WTC11 (cell line): ENCODE measurements around the gene PKP4. TPM values are rescaled to one million over a fixed set of nuclear protein-coding genes. Genes with fewer than 3 reads are reported as not detected.

ENCODE experiments used
- ATAC-seq: fragments of 200-7000 bp; cut with Tn5 transposase; 2 replicates; pipeline ENCODE4 v1.10.0; 2021; ENCODE audit warnings: mild to moderate bottlenecking, moderate library complexity
- CTCF ChIA-PET: fragments of 300-600 bp; sonication (Branson Sonifier 250); formaldehyde crosslinking; loops from one replicate; lab custom pipeline; 2021; ENCODE audit warnings: antibody characterized with exemption; lab: Charles Lee
- POLR2A ChIA-PET: fragments of 350-600 bp; sonication (Branson Sonifier 250); formaldehyde crosslinking; loops from one replicate; lab custom pipeline; 2021; ENCODE audit warnings: antibody characterized with exemption; lab: Charles Lee
- DNase-seq: peaks from one replicate; pipeline ENCODE4 v3.0.0; 2021; ENCODE audit warnings: low spot score
- H3K27ac Mint-ChIP-seq: 2 replicates; pipeline ENCODE4 v1.8.0; 2021; ENCODE audit warnings: mixed read lengths
- H3K27me3 Mint-ChIP-seq: 2 replicates; pipeline ENCODE4 v1.8.0; 2021; ENCODE audit warnings: low read depth, mild to moderate bottlenecking, moderate library complexity, mixed read lengths
- H3K36me3 Mint-ChIP-seq: 2 replicates; pipeline ENCODE4 v1.8.0; 2021; ENCODE audit warnings: mixed read lengths
- H3K4me1 Mint-ChIP-seq: 2 replicates; pipeline ENCODE4 v1.8.0; 2022; ENCODE audit warnings: mixed read lengths
- H3K4me3 Mint-ChIP-seq: 2 replicates; pipeline ENCODE4 v1.8.0; 2021; ENCODE audit warnings: mild to moderate bottlenecking, moderate library complexity, mixed read lengths
- H3K9me3 Mint-ChIP-seq: 2 replicates; pipeline ENCODE4 v1.8.0; 2021; ENCODE audit warnings: mixed read lengths
- ATF6 ChIP-seq: sonication (generic); formaldehyde crosslinking; IDR thresholded peaks from 2 replicates; pipeline ENCODE4 v1.8.1; 2023; ENCODE audit warnings: mild to moderate bottlenecking, missing genetic modification reagents
- EMX1 ChIP-seq: fragments of 250-450 bp; sonication (Bioruptor Pico); IDR thresholded peaks from 2 replicates; pipeline ENCODE4 v1.8.0; 2021; ENCODE audit warnings: mild to moderate bottlenecking
- GRHL2 ChIP-seq: fragments of 250-450 bp; sonication (Bioruptor Pico); IDR thresholded peaks from 2 replicates; pipeline ENCODE4 v1.8.0; 2022; ENCODE audit warnings: mild to moderate bottlenecking, moderate library complexity; ENCODE audit not compliant: insufficient replicate concordance, severe bottlenecking
- MYBL2 ChIP-seq: sonication (generic); formaldehyde crosslinking; IDR thresholded peaks from 2 replicates; pipeline ENCODE4 v1.8.1; 2023; ENCODE audit warnings: mild to moderate bottlenecking, moderate library complexity, missing genetic modification reagents
- PREB ChIP-seq: sonication (generic); formaldehyde crosslinking; IDR thresholded peaks from 2 replicates; pipeline ENCODE4 v1.8.1; 2022; ENCODE audit warnings: mild to moderate bottlenecking, missing genetic modification reagents, moderate library complexity, borderline replicate concordance
- RELA ChIP-seq: sonication (generic); formaldehyde crosslinking; IDR thresholded peaks from 2 replicates; pipeline ENCODE4 v1.8.1; 2022; ENCODE audit warnings: missing genetic modification reagents, mild to moderate bottlenecking, borderline replicate concordance
- ZBTB21 ChIP-seq: sonication (generic); formaldehyde crosslinking; IDR thresholded peaks from 2 replicates; pipeline ENCODE4 v1.8.1; 2023; ENCODE audit warnings: mild to moderate bottlenecking, missing genetic modification reagents, borderline replicate concordance
- ZNF281 ChIP-seq: sonication (generic); formaldehyde crosslinking; IDR thresholded peaks from 2 replicates; pipeline ENCODE4 v1.8.0; 2023; ENCODE audit warnings: mild to moderate bottlenecking, missing genetic modification reagents
- ZNF425 ChIP-seq: fragments of 250-450 bp; sonication (Bioruptor Pico); conservative IDR thresholded peaks from 2 replicates; pipeline ENCODE4 v1.9.0; 2021; ENCODE audit warnings: mild to moderate bottlenecking
- ZNF671 ChIP-seq: fragments of 250-450 bp; sonication (Bioruptor Pico); IDR thresholded peaks from 2 replicates; pipeline ENCODE4 v1.8.0; 2021; ENCODE audit warnings: mild to moderate bottlenecking
- total RNA-seq: library from RNA; stranded (reverse); gene quantifications from 3 replicates; pipeline ENCODE4 v1.2.3, GENCODE V29; 2021
- TF ChIP-seq, protein P1 (sequence below): sonication (generic); formaldehyde crosslinking; IDR thresholded peaks from 2 replicates; pipeline ENCODE4 v1.8.0; 2022; ENCODE audit warnings: mild to moderate bottlenecking, missing genetic modification reagents
- TF ChIP-seq, protein P2 (sequence below): fragments of 250-450 bp; sonication (Bioruptor Pico); IDR thresholded peaks from 2 replicates; pipeline ENCODE4 v1.9.0; 2021; ENCODE audit warnings: mild to moderate bottlenecking, borderline replicate concordance
- TF ChIP-seq, protein P3 (sequence below): fragments of 250-450 bp; sonication (Bioruptor Pico); IDR thresholded peaks from 2 replicates; pipeline ENCODE4 v2.1.2; 2022; ENCODE audit warnings: mild to moderate bottlenecking, moderate library complexity

PKP4 gene
- total RNA-seq, 1 experiment from 2014 or later = 78.9 TPM

DNA sequence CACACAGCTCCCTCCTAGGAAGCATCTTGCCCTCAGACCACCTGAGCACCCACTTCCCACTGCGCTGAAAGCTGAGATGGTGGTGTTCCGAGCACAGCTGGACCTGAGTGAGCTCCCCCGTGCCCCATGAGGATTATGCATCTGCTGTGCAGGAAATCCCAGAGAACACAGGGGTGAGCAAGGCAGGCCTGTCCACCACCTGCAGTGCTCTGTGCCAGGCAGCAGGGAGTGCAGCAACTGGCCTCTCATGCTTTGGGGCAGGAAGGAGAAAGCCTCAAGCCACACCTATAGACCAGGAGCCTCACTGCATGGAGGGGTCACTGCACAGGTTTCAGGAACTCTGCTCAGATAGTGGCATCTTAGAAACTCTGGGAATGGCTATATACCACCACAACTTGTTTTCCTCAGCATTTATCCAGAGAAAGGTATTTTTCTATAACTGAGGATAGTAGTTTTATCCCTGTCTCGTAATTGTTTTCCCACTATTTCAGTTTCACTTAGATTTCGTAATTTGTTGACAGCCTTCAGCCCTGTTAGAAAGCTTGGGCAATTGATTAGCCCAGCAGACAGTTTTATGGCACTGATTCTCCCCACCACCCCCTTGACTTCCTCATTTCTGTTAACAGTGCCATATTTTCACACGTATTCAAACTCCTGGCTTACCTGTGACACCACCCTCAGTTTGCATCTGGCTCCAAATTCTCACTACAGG is 194.1 kb downstream of the PKP4 start:
- CTCF ChIA-PET = interaction anchor here (1.0 to 2.4 kb wide), 2 partner anchors 95 to 513 kb away, joined by 3 to 6 read pairs; no protein-coding TSS in a partner anchor
- ATAC-seq (peak; percentile 77), DNase-seq (no peak)
- Mint-ChIP-seq H3K9me3 (no peaks in the 10 kb centered on the region), H3K36me3 (no peaks in the 10 kb centered on the region), H3K4me1 (no peaks in the 10 kb centered on the region), H3K27me3 (no peaks in the 10 kb centered on the region), H3K27ac (no peak overlapping the region), H3K4me3 (no peak overlapping the region)
- POLR2A ChIA-PET = no interaction called here
- TF ChIP-seq, protein P1, sequence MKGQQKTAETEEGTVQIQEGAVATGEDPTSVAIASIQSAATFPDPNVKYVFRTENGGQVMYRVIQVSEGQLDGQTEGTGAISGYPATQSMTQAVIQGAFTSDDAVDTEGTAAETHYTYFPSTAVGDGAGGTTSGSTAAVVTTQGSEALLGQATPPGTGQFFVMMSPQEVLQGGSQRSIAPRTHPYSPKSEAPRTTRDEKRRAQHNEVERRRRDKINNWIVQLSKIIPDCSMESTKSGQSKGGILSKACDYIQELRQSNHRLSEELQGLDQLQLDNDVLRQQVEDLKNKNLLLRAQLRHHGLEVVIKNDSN (CRISPR knock-in tag) = no peak
- no peak for TF ChIP-seq ATF6
- TF ChIP-seq, protein P2, sequence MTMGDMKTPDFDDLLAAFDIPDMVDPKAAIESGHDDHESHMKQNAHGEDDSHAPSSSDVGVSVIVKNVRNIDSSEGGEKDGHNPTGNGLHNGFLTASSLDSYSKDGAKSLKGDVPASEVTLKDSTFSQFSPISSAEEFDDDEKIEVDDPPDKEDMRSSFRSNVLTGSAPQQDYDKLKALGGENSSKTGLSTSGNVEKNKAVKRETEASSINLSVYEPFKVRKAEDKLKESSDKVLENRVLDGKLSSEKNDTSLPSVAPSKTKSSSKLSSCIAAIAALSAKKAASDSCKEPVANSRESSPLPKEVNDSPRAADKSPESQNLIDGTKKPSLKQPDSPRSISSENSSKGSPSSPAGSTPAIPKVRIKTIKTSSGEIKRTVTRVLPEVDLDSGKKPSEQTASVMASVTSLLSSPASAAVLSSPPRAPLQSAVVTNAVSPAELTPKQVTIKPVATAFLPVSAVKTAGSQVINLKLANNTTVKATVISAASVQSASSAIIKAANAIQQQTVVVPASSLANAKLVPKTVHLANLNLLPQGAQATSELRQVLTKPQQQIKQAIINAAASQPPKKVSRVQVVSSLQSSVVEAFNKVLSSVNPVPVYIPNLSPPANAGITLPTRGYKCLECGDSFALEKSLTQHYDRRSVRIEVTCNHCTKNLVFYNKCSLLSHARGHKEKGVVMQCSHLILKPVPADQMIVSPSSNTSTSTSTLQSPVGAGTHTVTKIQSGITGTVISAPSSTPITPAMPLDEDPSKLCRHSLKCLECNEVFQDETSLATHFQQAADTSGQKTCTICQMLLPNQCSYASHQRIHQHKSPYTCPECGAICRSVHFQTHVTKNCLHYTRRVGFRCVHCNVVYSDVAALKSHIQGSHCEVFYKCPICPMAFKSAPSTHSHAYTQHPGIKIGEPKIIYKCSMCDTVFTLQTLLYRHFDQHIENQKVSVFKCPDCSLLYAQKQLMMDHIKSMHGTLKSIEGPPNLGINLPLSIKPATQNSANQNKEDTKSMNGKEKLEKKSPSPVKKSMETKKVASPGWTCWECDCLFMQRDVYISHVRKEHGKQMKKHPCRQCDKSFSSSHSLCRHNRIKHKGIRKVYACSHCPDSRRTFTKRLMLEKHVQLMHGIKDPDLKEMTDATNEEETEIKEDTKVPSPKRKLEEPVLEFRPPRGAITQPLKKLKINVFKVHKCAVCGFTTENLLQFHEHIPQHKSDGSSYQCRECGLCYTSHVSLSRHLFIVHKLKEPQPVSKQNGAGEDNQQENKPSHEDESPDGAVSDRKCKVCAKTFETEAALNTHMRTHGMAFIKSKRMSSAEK (CRISPR knock-in tag) = no peak
- TF ChIP-seq, protein P3, sequence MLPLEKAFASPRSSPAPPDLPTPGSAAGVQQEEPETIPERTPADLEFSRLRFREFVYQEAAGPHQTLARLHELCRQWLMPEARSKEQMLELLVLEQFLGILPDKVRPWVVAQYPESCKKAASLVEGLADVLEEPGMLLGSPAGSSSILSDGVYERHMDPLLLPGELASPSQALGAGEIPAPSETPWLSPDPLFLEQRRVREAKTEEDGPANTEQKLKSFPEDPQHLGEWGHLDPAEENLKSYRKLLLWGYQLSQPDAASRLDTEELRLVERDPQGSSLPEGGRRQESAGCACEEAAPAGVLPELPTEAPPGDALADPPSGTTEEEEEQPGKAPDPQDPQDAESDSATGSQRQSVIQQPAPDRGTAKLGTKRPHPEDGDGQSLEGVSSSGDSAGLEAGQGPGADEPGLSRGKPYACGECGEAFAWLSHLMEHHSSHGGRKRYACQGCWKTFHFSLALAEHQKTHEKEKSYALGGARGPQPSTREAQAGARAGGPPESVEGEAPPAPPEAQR (CRISPR knock-in tag) = no peak
- TF ChIP-seq EMX1 (CRISPR knock-in tag) = no peak
- TF ChIP-seq ZBTB21 (CRISPR knock-in tag) = no peak
- no peak for TF ChIP-seq MYBL2 (CRISPR knock-in tag)
- TF ChIP-seq ZNF281 (CRISPR knock-in tag) = no peak

DNA sequence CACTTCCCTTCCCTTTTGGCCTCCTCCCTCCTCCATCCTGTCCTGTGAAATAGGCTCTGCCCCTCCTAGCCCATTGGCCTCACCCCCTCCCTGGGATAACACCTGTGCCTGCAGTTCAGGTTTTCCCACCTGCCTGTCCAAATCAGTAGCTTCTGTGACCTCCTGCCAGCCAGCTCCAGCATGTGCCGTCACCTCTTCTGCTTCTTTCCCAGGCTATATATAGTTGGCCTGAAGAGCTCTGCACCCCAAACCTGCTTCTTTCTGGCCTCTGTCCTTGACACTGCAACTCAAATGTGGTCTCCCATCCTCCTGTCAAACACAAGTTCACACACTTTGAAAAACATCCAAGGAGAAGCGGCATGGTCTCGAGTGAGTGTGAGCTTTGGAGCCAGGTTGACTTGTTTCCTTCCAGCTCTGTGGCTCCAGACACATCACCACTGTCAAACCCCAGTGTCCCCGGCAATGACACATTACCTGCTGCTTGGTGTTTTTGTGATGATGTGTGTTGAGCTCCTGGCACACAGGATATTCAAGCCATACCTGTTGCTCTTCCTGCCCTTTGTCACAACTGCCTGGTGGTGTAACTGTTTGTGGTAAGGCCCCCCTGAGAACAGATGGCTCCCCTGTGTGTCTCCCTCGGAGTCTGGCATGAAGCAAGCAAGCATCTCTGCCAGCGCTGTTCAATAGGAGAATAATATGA is 194.8 kb downstream of the PKP4 start:
- ChIA-PET POLR2A (no interaction called here), CTCF (interaction anchor here (2.4 kb wide), 1 partner anchor 94 kb away, joined by 6 read pairs; no protein-coding TSS in a partner anchor)
- no peak for DNase-seq
- no peak for ATAC-seq
- Mint-ChIP-seq H3K4me3 (no peak overlapping the region), H3K27ac (no peak overlapping the region), H3K4me1 (no peaks in the 10 kb centered on the region), H3K9me3 (no peaks in the 10 kb centered on the region), H3K27me3 (no peaks in the 10 kb centered on the region), H3K36me3 (no peaks in the 10 kb centered on the region)
- no peak for TF ChIP-seq RELA
- TF ChIP-seq, protein P3 (CRISPR knock-in tag) = no peak
- TF ChIP-seq ZNF671 (CRISPR knock-in tag) = no peak
- no peak for TF ChIP-seq PREB (CRISPR knock-in tag)
- TF ChIP-seq GRHL2 = no peak
- no peak for TF ChIP-seq ZNF425
